HepG2 (cell line): ENCODE measurements around the gene FUT6.

Source experiments
- FOSL1 ChIP-seq: sonication (generic); formaldehyde crosslinking; IDR thresholded peaks from 2 replicates; pipeline ENCODE4 v1.9.0; 2021; ENCODE audit warnings: missing genetic modification reagents, borderline replicate concordance
- HDAC1 ChIP-seq: sonication (generic); formaldehyde crosslinking; IDR thresholded peaks from 2 replicates; pipeline ENCODE4 v1.5.1; 2020; ENCODE audit warnings: mild to moderate bottlenecking, missing genetic modification reagents
- HNRNPUL1 ChIP-seq: fragments of 200-400 bp; formaldehyde crosslinking; IDR thresholded peaks from 2 replicates; pipeline ENCODE4 v1.6.1; 2017; ENCODE audit warnings: low read depth, mild to moderate bottlenecking, low read length, moderate library complexity
- NR2C2 ChIP-seq: sonication (generic); formaldehyde crosslinking; IDR thresholded peaks from 2 replicates; pipeline ENCODE4 v1.4.0; 2020; ENCODE audit warnings: missing genetic modification reagents, mild to moderate bottlenecking, moderate library complexity, borderline replicate concordance
- PCBP2 ChIP-seq: fragments of 200-400 bp; formaldehyde crosslinking; optimal IDR thresholded peaks from 2 replicates; pipeline ENCODE3; 2018; ENCODE audit warnings: low read length, low read depth; ENCODE audit not compliant: poor library complexity, severe bottlenecking
- PHF21A ChIP-seq: sonication (generic); formaldehyde crosslinking; IDR thresholded peaks from 2 replicates; pipeline ENCODE4 v1.5.0; 2020; ENCODE audit warnings: mild to moderate bottlenecking, missing genetic modification reagents
- PHF8 ChIP-seq: sonication (generic); formaldehyde crosslinking; IDR thresholded peaks from 2 replicates; pipeline ENCODE4 v1.5.0; 2020; ENCODE audit warnings: missing genetic modification reagents
- ZNF207 ChIP-seq: fragments of 450-650 bp; IDR thresholded peaks from 2 replicates; pipeline ENCODE4 v1.6.1; 2016; ENCODE audit warnings: antibody characterized with exemption, borderline replicate concordance
- ZNF589 ChIP-seq: sonication (generic); formaldehyde crosslinking; conservative IDR thresholded peaks from 2 replicates; pipeline ENCODE4 v1.8.0; 2022; ENCODE audit warnings: mild to moderate bottlenecking, moderate library complexity, missing genetic modification reagents
- TF ChIP-seq, protein P1 (sequence below), 2 experiments: sonication (generic) in 1 of 2; formaldehyde crosslinking in 1 of 2; IDR thresholded peaks; 2 replicates each; pipeline versions ENCODE4 v1.4.0 to v1.6.1; 2018 to 2020; ENCODE audit warnings: missing genetic modification reagents in 2 of 2, borderline replicate concordance in 1 of 2, low read depth in 1 of 2, mild to moderate bottlenecking in 1 of 2, missing biosample characterization in 1 of 2
- TF ChIP-seq, protein P2 (sequence below): sonication (generic); formaldehyde crosslinking; IDR thresholded peaks from 2 replicates; pipeline ENCODE4 v1.5.0; 2020; ENCODE audit warnings: mild to moderate bottlenecking, missing genetic modification reagents, moderate library complexity
- TF ChIP-seq, protein P3 (sequence below): sonication (generic); formaldehyde crosslinking; IDR thresholded peaks from 2 replicates; pipeline ENCODE4 v1.4.0; 2020; ENCODE audit warnings: missing genetic modification reagents, borderline replicate concordance
- TF ChIP-seq, protein P4 (sequence below): IDR thresholded peaks from 2 replicates; pipeline ENCODE4 v1.6.1; 2016; ENCODE audit warnings: control low read depth
- TF ChIP-seq, protein P5 (sequence below): IDR thresholded peaks from 2 replicates; pipeline ENCODE4 v1.6.1; 2012; ENCODE audit warnings: low read depth, low read length, improper control_type of control experiment

DNA sequence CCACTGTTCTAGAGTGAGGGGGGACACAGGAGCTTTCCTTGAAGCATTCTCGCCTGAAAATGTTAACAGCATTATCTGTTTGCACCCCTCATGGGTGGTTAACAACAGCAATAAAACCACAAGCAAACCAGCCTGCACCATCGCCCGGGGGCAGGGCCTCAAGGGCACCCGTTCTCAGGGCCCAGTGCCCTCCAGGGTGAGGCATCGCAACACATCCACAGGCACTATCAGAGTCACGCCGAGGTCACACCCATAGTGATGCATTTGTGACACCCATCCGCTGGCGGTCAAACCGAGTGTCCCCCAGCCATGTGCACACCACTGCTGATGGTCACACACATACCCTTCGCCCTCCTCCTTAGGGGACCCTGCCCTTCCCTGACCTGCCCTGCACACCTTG lies 26.3 kb upstream of the FUT6 start:
- TF ChIP-seq HNRNPUL1, result no peak
- no peak for TF ChIP-seq PHF8 (CRISPR knock-in tag)
- TF ChIP-seq FOSL1 (CRISPR knock-in tag), result no peak
- TF ChIP-seq PCBP2, result no peak
- TF ChIP-seq, protein P1, sequence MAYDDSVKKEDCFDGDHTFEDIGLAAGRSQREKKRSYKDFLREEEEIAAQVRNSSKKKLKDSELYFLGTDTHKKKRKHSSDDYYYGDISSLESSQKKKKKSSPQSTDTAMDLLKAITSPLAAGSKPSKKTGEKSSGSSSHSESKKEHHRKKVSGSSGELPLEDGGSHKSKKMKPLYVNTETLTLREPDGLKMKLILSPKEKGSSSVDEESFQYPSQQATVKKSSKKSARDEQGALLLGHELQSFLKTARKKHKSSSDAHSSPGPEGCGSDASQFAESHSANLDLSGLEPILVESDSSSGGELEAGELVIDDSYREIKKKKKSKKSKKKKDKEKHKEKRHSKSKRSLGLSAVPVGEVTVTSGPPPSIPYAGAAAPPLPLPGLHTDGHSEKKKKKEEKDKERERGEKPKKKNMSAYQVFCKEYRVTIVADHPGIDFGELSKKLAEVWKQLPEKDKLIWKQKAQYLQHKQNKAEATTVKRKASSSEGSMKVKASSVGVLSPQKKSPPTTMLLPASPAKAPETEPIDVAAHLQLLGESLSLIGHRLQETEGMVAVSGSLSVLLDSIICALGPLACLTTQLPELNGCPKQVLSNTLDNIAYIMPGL (CRISPR knock-in tag; IDR thresholded peaks at IDR 0.05; ENCODE audit: borderline replicate concordance in 1 of 2, low read depth in 1 of 2), result no peak
- no peak for TF ChIP-seq HDAC1 (CRISPR knock-in tag)
- TF ChIP-seq, protein P2, sequence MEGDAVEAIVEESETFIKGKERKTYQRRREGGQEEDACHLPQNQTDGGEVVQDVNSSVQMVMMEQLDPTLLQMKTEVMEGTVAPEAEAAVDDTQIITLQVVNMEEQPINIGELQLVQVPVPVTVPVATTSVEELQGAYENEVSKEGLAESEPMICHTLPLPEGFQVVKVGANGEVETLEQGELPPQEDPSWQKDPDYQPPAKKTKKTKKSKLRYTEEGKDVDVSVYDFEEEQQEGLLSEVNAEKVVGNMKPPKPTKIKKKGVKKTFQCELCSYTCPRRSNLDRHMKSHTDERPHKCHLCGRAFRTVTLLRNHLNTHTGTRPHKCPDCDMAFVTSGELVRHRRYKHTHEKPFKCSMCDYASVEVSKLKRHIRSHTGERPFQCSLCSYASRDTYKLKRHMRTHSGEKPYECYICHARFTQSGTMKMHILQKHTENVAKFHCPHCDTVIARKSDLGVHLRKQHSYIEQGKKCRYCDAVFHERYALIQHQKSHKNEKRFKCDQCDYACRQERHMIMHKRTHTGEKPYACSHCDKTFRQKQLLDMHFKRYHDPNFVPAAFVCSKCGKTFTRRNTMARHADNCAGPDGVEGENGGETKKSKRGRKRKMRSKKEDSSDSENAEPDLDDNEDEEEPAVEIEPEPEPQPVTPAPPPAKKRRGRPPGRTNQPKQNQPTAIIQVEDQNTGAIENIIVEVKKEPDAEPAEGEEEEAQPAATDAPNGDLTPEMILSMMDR, result no peak
- TF ChIP-seq, protein P3, sequence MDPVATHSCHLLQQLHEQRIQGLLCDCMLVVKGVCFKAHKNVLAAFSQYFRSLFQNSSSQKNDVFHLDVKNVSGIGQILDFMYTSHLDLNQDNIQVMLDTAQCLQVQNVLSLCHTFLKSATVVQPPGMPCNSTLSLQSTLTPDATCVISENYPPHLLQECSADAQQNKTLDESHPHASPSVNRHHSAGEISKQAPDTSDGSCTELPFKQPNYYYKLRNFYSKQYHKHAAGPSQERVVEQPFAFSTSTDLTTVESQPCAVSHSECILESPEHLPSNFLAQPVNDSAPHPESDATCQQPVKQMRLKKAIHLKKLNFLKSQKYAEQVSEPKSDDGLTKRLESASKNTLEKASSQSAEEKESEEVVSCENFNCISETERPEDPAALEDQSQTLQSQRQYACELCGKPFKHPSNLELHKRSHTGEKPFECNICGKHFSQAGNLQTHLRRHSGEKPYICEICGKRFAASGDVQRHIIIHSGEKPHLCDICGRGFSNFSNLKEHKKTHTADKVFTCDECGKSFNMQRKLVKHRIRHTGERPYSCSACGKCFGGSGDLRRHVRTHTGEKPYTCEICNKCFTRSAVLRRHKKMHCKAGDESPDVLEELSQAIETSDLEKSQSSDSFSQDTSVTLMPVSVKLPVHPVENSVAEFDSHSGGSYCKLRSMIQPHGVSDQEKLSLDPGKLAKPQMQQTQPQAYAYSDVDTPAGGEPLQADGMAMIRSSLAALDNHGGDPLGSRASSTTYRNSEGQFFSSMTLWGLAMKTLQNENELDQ (CRISPR knock-in tag), result no peak
- TF ChIP-seq NR2C2, result no peak
- no peak for TF ChIP-seq ZNF207
- TF ChIP-seq, protein P4, sequence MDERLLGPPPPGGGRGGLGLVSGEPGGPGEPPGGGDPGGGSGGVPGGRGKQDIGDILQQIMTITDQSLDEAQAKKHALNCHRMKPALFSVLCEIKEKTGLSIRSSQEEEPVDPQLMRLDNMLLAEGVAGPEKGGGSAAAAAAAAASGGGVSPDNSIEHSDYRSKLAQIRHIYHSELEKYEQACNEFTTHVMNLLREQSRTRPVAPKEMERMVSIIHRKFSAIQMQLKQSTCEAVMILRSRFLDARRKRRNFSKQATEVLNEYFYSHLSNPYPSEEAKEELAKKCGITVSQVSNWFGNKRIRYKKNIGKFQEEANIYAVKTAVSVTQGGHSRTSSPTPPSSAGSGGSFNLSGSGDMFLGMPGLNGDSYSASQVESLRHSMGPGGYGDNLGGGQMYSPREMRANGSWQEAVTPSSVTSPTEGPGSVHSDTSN (CRISPR knock-in tag), result no peak
- TF ChIP-seq ZNF589, result no peak
- TF ChIP-seq, protein P5, sequence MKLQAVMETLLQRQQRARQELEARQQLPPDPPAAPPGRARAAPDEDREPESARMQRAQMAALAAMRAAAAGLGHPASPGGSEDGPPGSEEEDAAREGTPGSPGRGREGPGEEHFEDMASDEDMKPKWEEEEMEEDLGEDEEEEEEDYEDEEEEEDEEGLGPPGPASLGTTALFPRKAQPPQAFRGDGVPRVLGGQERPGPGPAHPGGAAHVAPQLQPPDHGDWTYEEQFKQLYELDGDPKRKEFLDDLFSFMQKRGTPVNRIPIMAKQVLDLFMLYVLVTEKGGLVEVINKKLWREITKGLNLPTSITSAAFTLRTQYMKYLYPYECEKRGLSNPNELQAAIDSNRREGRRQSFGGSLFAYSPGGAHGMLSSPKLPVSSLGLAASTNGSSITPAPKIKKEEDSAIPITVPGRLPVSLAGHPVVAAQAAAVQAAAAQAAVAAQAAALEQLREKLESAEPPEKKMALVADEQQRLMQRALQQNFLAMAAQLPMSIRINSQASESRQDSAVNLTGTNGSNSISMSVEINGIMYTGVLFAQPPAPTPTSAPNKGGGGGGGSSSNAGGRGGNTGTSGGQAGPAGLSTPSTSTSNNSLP, result no peak
- no peak for TF ChIP-seq PHF21A (CRISPR knock-in tag)
